ENCODE measurements around the gene VCP. TPM values are rescaled to one million over a fixed set of nuclear protein-coding genes. Genes with fewer than 3 reads are reported as not detected.
A peak's percentile ranks its signal among the peaks of the same experiment; 100 is the strongest.

VCP gene
- total RNA-seq, 1 donor from 2014 or later: 374 TPM

- Mint-ChIP-seq H3K9me3 (peaks cover 3% of the 10 kb centered on the region), H3K27ac (ENCODE audit: unreplicated experiment) (peak overlapping the region; percentile 98), H3K4me3 (peak overlapping the region; percentile 98), H3K36me3 (ENCODE audit: low read depth) (peaks cover 40% of the 10 kb centered on the region), H3K4me1 (peaks cover 47% of the 10 kb centered on the region), H3K27me3 (ENCODE audit: low read depth) (peaks cover 2% of the 10 kb centered on the region)
- DNase-seq (ENCODE audit: low read depth, low spot score): no peak
- no peak for TF ChIP-seq CTCF (conservative IDR thresholded peaks at IDR 0.05)
These were observed 1.3 kb downstream of the VCP start for GRCh38 chr9:35070823-35071813.

- H3K36me3 Mint-ChIP-seq (ENCODE audit: low read depth): peaks cover 38% of the 10 kb centered on the region
- no peak for DNase-seq (ENCODE audit: low read depth, low spot score)
- H3K27me3 Mint-ChIP-seq (ENCODE audit: low read depth): peaks cover 2% of the 10 kb centered on the region
- no peak for TF ChIP-seq CTCF (conservative IDR thresholded peaks at IDR 0.05)
- H3K9me3 Mint-ChIP-seq: peaks cover 3% of the 10 kb centered on the region
- peaks cover 44% of the 10 kb centered on the region for H3K4me1 Mint-ChIP-seq
- no peak overlapping the region for H3K27ac Mint-ChIP-seq (ENCODE audit: unreplicated experiment)
- peak overlapping the region; percentile 85 for H3K4me3 Mint-ChIP-seq
These were observed 3.4 kb downstream of the VCP start for GRCh38 chr9:35069020-35069419.

GRCh38 chr9:35067056-35067455, 5.4 kb downstream of the VCP start:
- Mint-ChIP-seq H3K36me3 (ENCODE audit: low read depth) (peaks cover 47% of the 10 kb centered on the region), H3K9me3 (no peaks in the 10 kb centered on the region), H3K4me3 (peak overlapping the region; percentile 52), H3K27ac (ENCODE audit: unreplicated experiment) (no peak overlapping the region), H3K4me1 (peaks cover 36% of the 10 kb centered on the region), H3K27me3 (ENCODE audit: low read depth) (no peaks in the 10 kb centered on the region)
- no peak for DNase-seq (ENCODE audit: low read depth, low spot score)
- no peak for TF ChIP-seq CTCF (conservative IDR thresholded peaks at IDR 0.05)

GRCh38 chr9:35060548-35061207, 11.7 kb downstream of the VCP start:
- no peak for TF ChIP-seq CTCF (conservative IDR thresholded peaks at IDR 0.05)
- Mint-ChIP-seq H3K4me1 (no peaks in the 10 kb centered on the region), H3K27me3 (ENCODE audit: low read depth) (no peaks in the 10 kb centered on the region), H3K27ac (ENCODE audit: unreplicated experiment) (no peak overlapping the region), H3K9me3 (no peaks in the 10 kb centered on the region), H3K36me3 (ENCODE audit: low read depth) (peaks cover 71% of the 10 kb centered on the region), H3K4me3 (no peak overlapping the region)
- DNase-seq (ENCODE audit: low read depth, low spot score): no peak

- Mint-ChIP-seq H3K4me3 (no peak overlapping the region), H3K27ac (ENCODE audit: unreplicated experiment) (no peak overlapping the region), H3K9me3 (no peaks in the 10 kb centered on the region), H3K27me3 (ENCODE audit: low read depth) (no peaks in the 10 kb centered on the region), H3K4me1 (no peaks in the 10 kb centered on the region), H3K36me3 (ENCODE audit: low read depth) (peaks cover 75% of the 10 kb centered on the region)
- TF ChIP-seq CTCF (conservative IDR thresholded peaks at IDR 0.05): no peak
- no peak for DNase-seq (ENCODE audit: low read depth, low spot score)
These were observed 13.0 kb downstream of the VCP start for GRCh38 chr9:35059438-35059837.
